ENCODE measurements around the gene OR1J4. TPM values are rescaled to one million over a fixed set of nuclear protein-coding genes. Genes with fewer than 3 reads are reported as not detected.

The OR1J4 gene
- total RNA-seq, 1 donor from 2014 or later, result not detected

Other genes starting within 250 kb of the OR1J4 start
- gene PTGS1, start 148.1 kb upstream of the OR1J4 start, total RNA-seq, result 4.7 TPM
- gene OR1J1, start 41.2 kb upstream of the OR1J4 start, total RNA-seq, result not detected
- not detected for gene OR1J2, start 8.3 kb upstream of the OR1J4 start, total RNA-seq
- gene OR1N1, start 8.2 kb downstream of the OR1J4 start, total RNA-seq, result not detected
- not detected for gene OR1N2, start 34.0 kb downstream of the OR1J4 start, total RNA-seq
- gene OR1L8, start 64.2 kb downstream of the OR1J4 start, total RNA-seq, result 0.10 TPM
- gene OR1Q1, start 95.6 kb downstream of the OR1J4 start, total RNA-seq, result not detected
- not detected for gene OR1B1, start 138.5 kb downstream of the OR1J4 start, total RNA-seq
- gene OR1L1, start 142.6 kb downstream of the OR1J4 start, total RNA-seq, result not detected
- gene OR1L3, start 156.0 kb downstream of the OR1J4 start, total RNA-seq, result not detected
- not detected for gene OR1L4, start 204.8 kb downstream of the OR1J4 start, total RNA-seq
- not detected for gene OR1L6, start 223.2 kb downstream of the OR1J4 start, total RNA-seq